ENCODE results near the gene C4orf17. TPM values are rescaled to one million over a fixed set of nuclear protein-coding genes. Genes with fewer than 3 reads are reported as not detected.

The C4orf17 gene
- total and polyA plus RNA-seq, 2 of the 8 experiments (the other 6 are each of a cell fraction or from before 2014, with no cell fraction given), result not detected

DNA sequence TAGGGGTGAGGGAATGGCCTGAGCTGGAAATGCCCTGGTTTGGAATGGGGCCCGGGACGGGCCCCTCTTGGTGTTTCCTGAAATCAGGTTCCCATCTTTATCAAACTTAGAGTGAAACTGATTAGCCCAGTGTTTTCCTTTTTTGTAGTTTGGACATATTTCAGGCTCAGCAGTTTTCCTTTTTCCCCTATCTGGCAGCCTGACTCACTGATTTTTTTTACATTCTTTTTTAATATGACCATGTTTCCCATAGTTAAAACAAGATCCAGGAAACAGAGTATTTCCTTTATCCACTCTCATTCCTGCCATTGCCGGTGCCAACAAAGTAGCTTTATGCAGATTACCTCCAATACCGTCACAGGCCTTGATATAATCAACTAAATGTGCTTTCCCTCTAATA lies 20.5 kb upstream of the C4orf17 start (continued):
- TF ChIP-seq, protein P1, sequence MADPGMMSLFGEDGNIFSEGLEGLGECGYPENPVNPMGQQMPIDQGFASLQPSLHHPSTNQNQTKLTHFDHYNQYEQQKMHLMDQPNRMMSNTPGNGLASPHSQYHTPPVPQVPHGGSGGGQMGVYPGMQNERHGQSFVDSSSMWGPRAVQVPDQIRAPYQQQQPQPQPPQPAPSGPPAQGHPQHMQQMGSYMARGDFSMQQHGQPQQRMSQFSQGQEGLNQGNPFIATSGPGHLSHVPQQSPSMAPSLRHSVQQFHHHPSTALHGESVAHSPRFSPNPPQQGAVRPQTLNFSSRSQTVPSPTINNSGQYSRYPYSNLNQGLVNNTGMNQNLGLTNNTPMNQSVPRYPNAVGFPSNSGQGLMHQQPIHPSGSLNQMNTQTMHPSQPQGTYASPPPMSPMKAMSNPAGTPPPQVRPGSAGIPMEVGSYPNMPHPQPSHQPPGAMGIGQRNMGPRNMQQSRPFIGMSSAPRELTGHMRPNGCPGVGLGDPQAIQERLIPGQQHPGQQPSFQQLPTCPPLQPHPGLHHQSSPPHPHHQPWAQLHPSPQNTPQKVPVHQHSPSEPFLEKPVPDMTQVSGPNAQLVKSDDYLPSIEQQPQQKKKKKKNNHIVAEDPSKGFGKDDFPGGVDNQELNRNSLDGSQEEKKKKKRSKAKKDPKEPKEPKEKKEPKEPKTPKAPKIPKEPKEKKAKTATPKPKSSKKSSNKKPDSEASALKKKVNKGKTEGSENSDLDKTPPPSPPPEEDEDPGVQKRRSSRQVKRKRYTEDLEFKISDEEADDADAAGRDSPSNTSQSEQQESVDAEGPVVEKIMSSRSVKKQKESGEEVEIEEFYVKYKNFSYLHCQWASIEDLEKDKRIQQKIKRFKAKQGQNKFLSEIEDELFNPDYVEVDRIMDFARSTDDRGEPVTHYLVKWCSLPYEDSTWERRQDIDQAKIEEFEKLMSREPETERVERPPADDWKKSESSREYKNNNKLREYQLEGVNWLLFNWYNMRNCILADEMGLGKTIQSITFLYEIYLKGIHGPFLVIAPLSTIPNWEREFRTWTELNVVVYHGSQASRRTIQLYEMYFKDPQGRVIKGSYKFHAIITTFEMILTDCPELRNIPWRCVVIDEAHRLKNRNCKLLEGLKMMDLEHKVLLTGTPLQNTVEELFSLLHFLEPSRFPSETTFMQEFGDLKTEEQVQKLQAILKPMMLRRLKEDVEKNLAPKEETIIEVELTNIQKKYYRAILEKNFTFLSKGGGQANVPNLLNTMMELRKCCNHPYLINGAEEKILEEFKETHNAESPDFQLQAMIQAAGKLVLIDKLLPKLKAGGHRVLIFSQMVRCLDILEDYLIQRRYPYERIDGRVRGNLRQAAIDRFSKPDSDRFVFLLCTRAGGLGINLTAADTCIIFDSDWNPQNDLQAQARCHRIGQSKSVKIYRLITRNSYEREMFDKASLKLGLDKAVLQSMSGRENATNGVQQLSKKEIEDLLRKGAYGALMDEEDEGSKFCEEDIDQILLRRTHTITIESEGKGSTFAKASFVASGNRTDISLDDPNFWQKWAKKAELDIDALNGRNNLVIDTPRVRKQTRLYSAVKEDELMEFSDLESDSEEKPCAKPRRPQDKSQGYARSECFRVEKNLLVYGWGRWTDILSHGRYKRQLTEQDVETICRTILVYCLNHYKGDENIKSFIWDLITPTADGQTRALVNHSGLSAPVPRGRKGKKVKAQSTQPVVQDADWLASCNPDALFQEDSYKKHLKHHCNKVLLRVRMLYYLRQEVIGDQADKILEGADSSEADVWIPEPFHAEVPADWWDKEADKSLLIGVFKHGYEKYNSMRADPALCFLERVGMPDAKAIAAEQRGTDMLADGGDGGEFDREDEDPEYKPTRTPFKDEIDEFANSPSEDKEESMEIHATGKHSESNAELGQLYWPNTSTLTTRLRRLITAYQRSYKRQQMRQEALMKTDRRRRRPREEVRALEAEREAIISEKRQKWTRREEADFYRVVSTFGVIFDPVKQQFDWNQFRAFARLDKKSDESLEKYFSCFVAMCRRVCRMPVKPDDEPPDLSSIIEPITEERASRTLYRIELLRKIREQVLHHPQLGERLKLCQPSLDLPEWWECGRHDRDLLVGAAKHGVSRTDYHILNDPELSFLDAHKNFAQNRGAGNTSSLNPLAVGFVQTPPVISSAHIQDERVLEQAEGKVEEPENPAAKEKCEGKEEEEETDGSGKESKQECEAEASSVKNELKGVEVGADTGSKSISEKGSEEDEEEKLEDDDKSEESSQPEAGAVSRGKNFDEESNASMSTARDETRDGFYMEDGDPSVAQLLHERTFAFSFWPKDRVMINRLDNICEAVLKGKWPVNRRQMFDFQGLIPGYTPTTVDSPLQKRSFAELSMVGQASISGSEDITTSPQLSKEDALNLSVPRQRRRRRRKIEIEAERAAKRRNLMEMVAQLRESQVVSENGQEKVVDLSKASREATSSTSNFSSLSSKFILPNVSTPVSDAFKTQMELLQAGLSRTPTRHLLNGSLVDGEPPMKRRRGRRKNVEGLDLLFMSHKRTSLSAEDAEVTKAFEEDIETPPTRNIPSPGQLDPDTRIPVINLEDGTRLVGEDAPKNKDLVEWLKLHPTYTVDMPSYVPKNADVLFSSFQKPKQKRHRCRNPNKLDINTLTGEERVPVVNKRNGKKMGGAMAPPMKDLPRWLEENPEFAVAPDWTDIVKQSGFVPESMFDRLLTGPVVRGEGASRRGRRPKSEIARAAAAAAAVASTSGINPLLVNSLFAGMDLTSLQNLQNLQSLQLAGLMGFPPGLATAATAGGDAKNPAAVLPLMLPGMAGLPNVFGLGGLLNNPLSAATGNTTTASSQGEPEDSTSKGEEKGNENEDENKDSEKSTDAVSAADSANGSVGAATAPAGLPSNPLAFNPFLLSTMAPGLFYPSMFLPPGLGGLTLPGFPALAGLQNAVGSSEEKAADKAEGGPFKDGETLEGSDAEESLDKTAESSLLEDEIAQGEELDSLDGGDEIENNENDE (IDR thresholded peaks at IDR 0.05; ENCODE audit: insufficient replicate concordance, low read length), result no peak
- TF ChIP-seq CBX8 (IDR thresholded peaks at IDR 0.05; ENCODE audit: borderline replicate concordance, low read depth, low read length), result no peak
- TF ChIP-seq, protein P2, sequence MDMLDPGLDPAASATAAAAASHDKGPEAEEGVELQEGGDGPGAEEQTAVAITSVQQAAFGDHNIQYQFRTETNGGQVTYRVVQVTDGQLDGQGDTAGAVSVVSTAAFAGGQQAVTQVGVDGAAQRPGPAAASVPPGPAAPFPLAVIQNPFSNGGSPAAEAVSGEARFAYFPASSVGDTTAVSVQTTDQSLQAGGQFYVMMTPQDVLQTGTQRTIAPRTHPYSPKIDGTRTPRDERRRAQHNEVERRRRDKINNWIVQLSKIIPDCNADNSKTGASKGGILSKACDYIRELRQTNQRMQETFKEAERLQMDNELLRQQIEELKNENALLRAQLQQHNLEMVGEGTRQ (IDR thresholded peaks at IDR 0.05; ENCODE audit: low read length), result no peak
- TF ChIP-seq TEAD4 (IDR thresholded peaks at IDR 0.05; ENCODE audit: low read depth, low read length), result no peak
- TF ChIP-seq EZH2 (IDR thresholded peaks at IDR 0.05; ENCODE audit: low read depth, low read length, severe bottlenecking), result no peak
- no peak for TF ChIP-seq ASH2L (IDR thresholded peaks at IDR 0.05; ENCODE audit: low read length)

All from H1 (cell line).